Activated B cell treated with CpG ODN at 0.5 μM for 24 hours (primary cell): ENCODE results near the gene LENEP. TPM values are rescaled to one million over a fixed set of nuclear protein-coding genes. Genes with fewer than 3 reads are reported as not detected.

Source experiments
- ATAC-seq: fragments of 200-7000 bp; cut with Tn5 transposase; one replicate; pipeline ENCODE4 v1.10.0; 2021; ENCODE audit warnings: low read depth, mild to moderate bottlenecking, moderate library complexity
- CTCF ChIA-PET: fragments of 350-600 bp; sonication (Branson Sonifier 250); formaldehyde crosslinking; loops from one replicate; lab custom pipeline; 2021; ENCODE audit warnings: antibody characterized with exemption; lab: Charles Lee
- POLR2A ChIA-PET: fragments of 350-600 bp; sonication (Branson Sonifier 250); formaldehyde crosslinking; loops from one replicate; lab custom pipeline; 2021; ENCODE audit warnings: antibody characterized with exemption; lab: Charles Lee
- DNase-seq: peaks from one replicate; pipeline ENCODE4 v3.0.0; 2022
- H3K27ac Mint-ChIP-seq: one replicate; pipeline ENCODE4 v1.8.0; 2020; ENCODE audit warnings: mixed read lengths
- H3K27me3 Mint-ChIP-seq: one replicate; pipeline ENCODE4 v1.8.0; 2021; ENCODE audit warnings: mixed read lengths
- H3K36me3 Mint-ChIP-seq: one replicate; pipeline ENCODE4 v1.8.0; 2021; ENCODE audit warnings: low read depth, mixed read lengths
- H3K4me1 Mint-ChIP-seq: one replicate; pipeline ENCODE4 v1.8.0; 2021; ENCODE audit warnings: mixed read lengths
- H3K4me3 Mint-ChIP-seq: one replicate; pipeline ENCODE4 v1.8.0; 2020; ENCODE audit warnings: mild to moderate bottlenecking, mixed read lengths
- H3K9me3 Mint-ChIP-seq: one replicate; pipeline ENCODE4 v1.8.0; 2020; ENCODE audit warnings: mixed read lengths
- intact Hi-C: fragments of 100-400 bp; cut with micrococcal nuclease; formaldehyde crosslinking; loops from one replicate; pipeline ENCODE4 v1.15.1; 2024
- total RNA-seq: library from RNA; stranded (reverse); gene quantifications from 2 replicates; pipeline ENCODE4 v1.2.3, GENCODE V29; 2022
- TF ChIP-seq, protein P1 (sequence below): fragments of 200-600 bp; IDR thresholded peaks from one replicate; pipeline ENCODE4 v1.8.0; 2022; ENCODE audit warnings: antibody characterized with exemption, mild to moderate bottlenecking

LENEP gene
- total RNA-seq, 1 donor from 2014 or later: 1.8 TPM

DNA sequence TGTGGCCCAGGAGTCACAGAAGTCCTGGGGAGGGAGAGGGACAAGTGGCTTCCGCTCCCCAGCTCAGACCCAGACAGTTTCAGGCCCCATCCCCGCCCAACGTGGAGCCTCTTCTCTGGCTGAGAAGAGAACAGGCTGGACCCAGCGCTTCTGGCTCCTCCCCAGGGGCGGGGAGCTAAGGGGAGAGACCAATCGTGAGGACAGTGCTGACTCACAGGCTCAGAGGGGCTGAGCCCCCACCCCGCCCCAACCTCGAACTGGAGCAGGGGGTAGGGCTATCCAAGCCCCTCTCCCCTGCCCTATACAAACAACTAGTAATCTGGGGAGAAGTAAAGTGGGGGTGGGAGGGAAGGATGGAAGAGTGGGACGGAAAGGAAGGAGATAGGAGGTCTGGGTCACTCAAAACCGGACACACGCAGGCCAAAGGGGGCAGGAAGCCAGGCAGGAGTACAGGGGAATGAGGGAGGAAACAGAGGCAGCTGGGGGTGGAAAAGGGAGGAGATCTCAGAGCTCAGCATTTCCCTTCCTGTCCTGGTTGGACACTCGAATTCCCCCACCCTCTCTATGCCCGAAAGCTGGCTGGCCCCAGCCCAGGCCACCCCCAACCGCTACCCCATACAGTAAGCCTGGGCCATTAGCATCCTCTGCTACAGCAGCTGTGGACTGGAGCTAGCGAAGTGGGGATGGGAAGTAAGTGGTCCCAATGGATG is 22.6 kb upstream of the LENEP start, which contains the start of gene SHC1:
TSS of gene SHC1 (minus strand) at position 117 of the 710 bp plus-strand sequence. CDS start 221 bp downstream, outside the sequence.
- DNase-seq: no peak
- ChIA-PET POLR2A (interaction anchor here (0.6 to 6.9 kb wide), 6 partner anchors 10 to 323 kb away, joined by 4 to 53 read pairs (median 6); partner anchors contain the start of genes FLAD1, PBXIP1, PMVK and PYGO2), CTCF (interaction anchor here (1.3 to 2.8 kb wide), 4 partner anchors 9 to 114 kb away, joined by 3 to 11 read pairs (median 8); partner anchors contain the start of gene PYGO2)
- intact Hi-C loops: loop anchor here (10.0 kb wide), 1 partner anchor 204 kb away; the partner anchor contains the start of genes KRTCAP2 and TRIM46
- Mint-ChIP-seq H3K4me1 (peaks cover 29% of the 10 kb centered on the region), H3K4me3 (peak within 1 kb of the TSS; percentile 1), H3K36me3 (peaks cover 49% of the 10 kb centered on the region), H3K27ac (peak within 1 kb of the TSS; percentile 62), H3K9me3 (no peaks in the 10 kb centered on the region), H3K27me3 (no peaks in the 10 kb centered on the region)
- ATAC-seq: no peak
- TF ChIP-seq, protein P1, sequence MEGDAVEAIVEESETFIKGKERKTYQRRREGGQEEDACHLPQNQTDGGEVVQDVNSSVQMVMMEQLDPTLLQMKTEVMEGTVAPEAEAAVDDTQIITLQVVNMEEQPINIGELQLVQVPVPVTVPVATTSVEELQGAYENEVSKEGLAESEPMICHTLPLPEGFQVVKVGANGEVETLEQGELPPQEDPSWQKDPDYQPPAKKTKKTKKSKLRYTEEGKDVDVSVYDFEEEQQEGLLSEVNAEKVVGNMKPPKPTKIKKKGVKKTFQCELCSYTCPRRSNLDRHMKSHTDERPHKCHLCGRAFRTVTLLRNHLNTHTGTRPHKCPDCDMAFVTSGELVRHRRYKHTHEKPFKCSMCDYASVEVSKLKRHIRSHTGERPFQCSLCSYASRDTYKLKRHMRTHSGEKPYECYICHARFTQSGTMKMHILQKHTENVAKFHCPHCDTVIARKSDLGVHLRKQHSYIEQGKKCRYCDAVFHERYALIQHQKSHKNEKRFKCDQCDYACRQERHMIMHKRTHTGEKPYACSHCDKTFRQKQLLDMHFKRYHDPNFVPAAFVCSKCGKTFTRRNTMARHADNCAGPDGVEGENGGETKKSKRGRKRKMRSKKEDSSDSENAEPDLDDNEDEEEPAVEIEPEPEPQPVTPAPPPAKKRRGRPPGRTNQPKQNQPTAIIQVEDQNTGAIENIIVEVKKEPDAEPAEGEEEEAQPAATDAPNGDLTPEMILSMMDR: no peak

- H3K36me3 Mint-ChIP-seq: peaks cover 44% of the 10 kb centered on the region
- H3K9me3 Mint-ChIP-seq: no peaks in the 10 kb centered on the region
- ChIA-PET CTCF (interaction anchor here (1.3 to 2.8 kb wide), 4 partner anchors 9 to 113 kb away, joined by 3 to 11 read pairs (median 8); partner anchors contain the start of gene PYGO2), POLR2A (interaction anchor here (0.7 to 6.9 kb wide), 8 partner anchors 11 to 1118 kb away, joined by 3 to 53 read pairs (median 6); partner anchors contain the start of genes FLAD1, PBXIP1, PMVK and PYGO2)
- intact Hi-C loops: loop anchor here (10.0 kb wide), 1 partner anchor 203 kb away; the partner anchor contains the start of genes KRTCAP2 and TRIM46
- ATAC-seq (no peak), DNase-seq (no peak)
- TF ChIP-seq, protein P1: no peak
- H3K27ac Mint-ChIP-seq: no peak overlapping the region
- H3K27me3 Mint-ChIP-seq: no peaks in the 10 kb centered on the region
- H3K4me1 Mint-ChIP-seq: peaks cover 29% of the 10 kb centered on the region
- H3K4me3 Mint-ChIP-seq: peak overlapping the region; percentile 1
Observed at GRCh38 chr1:154971341-154971998, 21.9 kb upstream of the LENEP start.

DNA sequence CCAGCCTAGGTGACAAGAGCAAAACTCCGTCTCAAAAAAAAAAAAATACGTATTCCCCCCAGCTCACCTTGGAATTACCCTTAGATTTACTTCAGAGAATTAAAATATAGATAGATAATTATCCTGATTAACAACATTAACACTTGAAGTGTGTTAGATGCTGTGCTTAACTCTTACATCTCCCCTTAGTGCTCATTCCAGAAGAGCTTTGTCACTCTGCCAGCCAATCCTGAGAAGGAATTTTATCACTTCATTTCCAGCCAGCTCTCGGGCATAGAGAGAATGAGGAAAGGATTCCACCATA is 21.2 kb upstream of the LENEP start:
- H3K4me1 Mint-ChIP-seq: peaks cover 29% of the 10 kb centered on the region
- TF ChIP-seq, protein P1: no peak
- peaks cover 37% of the 10 kb centered on the region for H3K36me3 Mint-ChIP-seq
- intact Hi-C loops: loop anchor here (10.0 kb wide), 1 partner anchor 203 kb away; the partner anchor contains the start of genes KRTCAP2 and TRIM46
- no peak for DNase-seq
- H3K27ac Mint-ChIP-seq: no peak overlapping the region
- no peaks in the 10 kb centered on the region for H3K9me3 Mint-ChIP-seq
- H3K27me3 Mint-ChIP-seq: no peaks in the 10 kb centered on the region
- ChIA-PET CTCF (interaction anchor here (1.8 to 2.8 kb wide), 3 partner anchors 10 to 113 kb away, joined by 4 to 11 read pairs (median 11); partner anchors contain the start of gene PYGO2), POLR2A (interaction anchor here (0.6 to 6.9 kb wide), 6 partner anchors 8 to 1119 kb away, joined by 3 to 53 read pairs (median 4); partner anchors contain the start of genes PMVK and PYGO2)
- H3K4me3 Mint-ChIP-seq: no peak overlapping the region
- no peak for ATAC-seq

DNA sequence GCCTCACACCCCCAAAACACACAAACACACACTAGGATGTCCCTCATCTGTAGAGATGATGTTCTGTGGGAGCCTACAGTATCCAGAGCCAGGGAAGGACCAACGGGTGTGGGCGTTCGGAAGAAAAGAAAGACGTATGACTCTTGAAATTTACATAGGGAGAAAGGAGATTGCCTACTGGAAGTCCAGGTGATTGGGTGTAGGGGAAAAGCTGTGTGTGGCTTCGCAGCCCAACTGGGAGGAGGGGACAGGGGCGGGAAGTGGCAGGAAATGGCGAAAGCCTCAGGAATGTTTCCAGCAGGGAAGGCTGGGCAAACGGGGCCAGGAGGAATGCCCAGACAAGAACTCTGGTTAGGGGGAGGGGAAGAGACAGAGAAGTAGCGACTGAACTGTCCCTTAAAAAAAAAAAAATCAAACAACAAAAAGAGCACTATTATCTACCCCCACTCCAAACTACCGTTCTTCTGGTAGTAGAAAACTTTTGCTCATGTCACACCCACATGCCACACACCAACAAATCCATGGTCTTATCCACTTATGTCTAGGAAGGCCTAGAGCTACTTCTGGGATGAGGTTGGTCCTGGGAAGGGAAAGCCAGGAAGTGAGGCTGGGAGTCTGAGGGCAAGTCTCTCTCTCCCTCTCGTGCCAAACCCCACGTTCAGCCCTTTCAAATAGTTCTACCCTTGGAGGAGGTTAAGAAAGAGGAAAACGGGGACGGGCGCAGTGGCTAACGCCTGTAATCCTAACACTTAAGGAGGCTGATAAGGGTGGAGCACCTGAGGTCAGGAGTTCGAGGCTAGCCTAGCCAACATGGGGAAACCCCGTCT is 20.7 kb upstream of the LENEP start:
- Mint-ChIP-seq H3K36me3 (peaks cover 31% of the 10 kb centered on the region), H3K4me1 (peaks cover 34% of the 10 kb centered on the region), H3K27me3 (no peaks in the 10 kb centered on the region), H3K9me3 (no peaks in the 10 kb centered on the region), H3K4me3 (no peak overlapping the region), H3K27ac (peak overlapping the region; percentile 19)
- DNase-seq (no peak), ATAC-seq (no peak)
- ChIA-PET POLR2A (interaction anchor here (0.6 to 6.9 kb wide), 10 partner anchors 9 to 1688 kb away, joined by 3 to 71 read pairs (median 12); partner anchors contain the start of genes PBXIP1, PYGO2 and ZBTB7B), CTCF (interaction anchor here (1.2 to 2.8 kb wide), 6 partner anchors 11 to 112 kb away, joined by 3 to 12 read pairs (median 9); partner anchors contain the start of gene PYGO2)
- TF ChIP-seq, protein P1: no peak
- intact Hi-C loops: loop anchor here (10.0 kb wide), 1 partner anchor 202 kb away; the partner anchor contains the start of genes KRTCAP2 and TRIM46
